Heart right ventricle (tissue), 16 donors: ENCODE data around the gene SPACA9. TPM values are rescaled to one million over a fixed set of nuclear protein-coding genes. Genes with fewer than 3 reads are reported as not detected.

Experiments
- ATAC-seq, 8 donors: fragments of 200-7000 bp; cut with Tn5 transposase; one replicate each; pipeline ENCODE4 v1.9.1; 2020; ENCODE audit warnings: mild to moderate bottlenecking in 8 of 8, moderate library complexity in 8 of 8, moderate number of reproducible peaks in 1 of 8
- DNase-seq, 2 donors: peaks; one replicate each; pipeline ENCODE4 v3.0.0-alpha.2; 2020
- H3K27ac ChIP-seq, 10 donors: fragments of 200-600 bp; sonication (generic) in 2 of 10; one replicate each; pipeline versions ENCODE4 v1.5.0 to v1.8.0; 2020 to 2022; ENCODE audit warnings: mild to moderate bottlenecking in 3 of 10
- H3K27me3 ChIP-seq, 7 donors: fragments of 200-600 bp; one replicate each; pipeline ENCODE4 v1.8.0; 2021 to 2022; ENCODE audit warnings: mild to moderate bottlenecking in 2 of 7
- H3K36me3 ChIP-seq, 9 donors: fragments of 200-600 bp; sonication (generic) in 1 of 9; one replicate each; pipeline versions ENCODE4 v1.5.0 to v1.8.0; 2020 to 2022; ENCODE audit warnings: mild to moderate bottlenecking in 2 of 9
- H3K4me1 ChIP-seq, 9 donors: fragments of 200-600 bp; sonication (generic) in 1 of 9; one replicate each; pipeline versions ENCODE4 v1.5.0 to v1.8.0; 2020 to 2022; ENCODE audit warnings: mild to moderate bottlenecking in 4 of 9
- H3K4me3 ChIP-seq, 10 donors: fragments of 200-600 bp; sonication (generic) in 2 of 10; one replicate each; pipeline versions ENCODE4 v1.5.0 to v1.8.0; 2020 to 2022; ENCODE audit warnings: mild to moderate bottlenecking in 7 of 10, moderate library complexity in 2 of 10
- H3K9me3 ChIP-seq, 11 donors: fragments of 200-600 bp in 10 of 11; sonication (generic) in 2 of 11; one replicate each; pipeline versions ENCODE4 v1.5.0 to v1.8.0; 2013 to 2022; ENCODE audit warnings: mild to moderate bottlenecking in 2 of 11, control low read depth in 1 of 11, moderate library complexity in 1 of 11
- CTCF ChIP-seq, 9 donors: fragments of 200-600 bp; sonication (generic) in 2 of 9; IDR thresholded peaks; one replicate each; pipeline versions ENCODE4 v1.5.0 to v1.8.0; 2021 to 2022; ENCODE audit warnings: antibody characterized with exemption in 9 of 9, mild to moderate bottlenecking in 5 of 9, moderate library complexity in 1 of 9
- WGBS, 2 donors: extraction: QIAGEN DNeasy Blood & Tissue Kit; methylation state at CpG; one replicate each; pipeline ENCODE4 v1.1.7; 2013; ENCODE audit warnings: inconsistent platforms in 1 of 2; 5-methylcytosine and 5-hydroxymethylcytosine counted together
- intact Hi-C, 10 donors: fragments of 100-400 bp; cut with DNase I; formaldehyde crosslinking; loops; one replicate each; pipeline versions ENCODE4 v1.11.1 to v1.14.2; 2022
- polyA plus RNA-seq, 2 donors: library from polyadenylated mRNA; stranded (reverse); fragments of 200-250 nt; gene quantifications; one replicate each; pipeline ENCODE4 v1.2.3, GENCODE V29; 2013
- total RNA-seq, 10 donors: library from RNA; stranded (reverse); fragmentation: NEBNext Ultra II Directional in 3 of 10; extraction: Animal tissue kit (Norgen Biotek cat#: 25700) in 3 of 10; gene quantifications; one replicate each; pipeline versions ENCODE4 v1.2.1 to v1.2.4, GENCODE V29; 2021 to 2023
- donor health status: Arrhythmogenic right ventricular cardiomyopathy.
- donor health status: ischemic (EF 13 %, LVEDD 7.1; RV severe dilation, severe dysfunction).
- donor health status: healthy with polysubstance abuse.
- donor health status: DM: no; HTN: yes; CAD: no.
- donor health status: DM: no; HTN: no; CAD: no.
- donor health status: ischemic (EF 25% LVEDD 6.9; RV normal size, moderate dysfunction).
- donor health status: ischemic (EF 25% LVEDD 5.7; RV mildly dilated, moderate dysfunction).
- donor health status: healthy.
- donor health status: DM: yes; HTN: yes; CAD: no.
- donor health status: Ischemic cardiomyopathy.
- donor health status: ischemic (EF 35%, LVEDD 5.7; RV mildly dilated, moderate dysfunction).
- donor health status: nonischemic (EF 11% LVEDD 7.7; RV severe dilation, severe dysfunction).
- donor health status: DM: yes; HTN: yes; CAD: no.
- donor health status: PGD.
- donor health status: ischemic (EF 29% LVEDD 5.4; RV normal size, mild dysfunction).
- donor health status: nonischemic (EF 23%, LVEDD 6.1; RV moderate dilation, normal function).

Gene SPACA9
- total and polyA plus RNA-seq, 12 donors, result 1.7 to 10.1 (median 5.5) TPM

GRCh38 chr9:132854832-132855231 is 23.9 kb upstream of the SPACA9 start:
- Histone ChIP-seq H3K9me3 (no peaks in the 10 kb centered on the region), H3K36me3 (no peaks in the 10 kb centered on the region), H3K4me3 (no peak overlapping the region), H3K4me1 (peaks cover 0 to 13% (median 10%) of the 10 kb centered on the region in 9 donors), H3K27me3 (peaks cover 0 to 8% (median 0%) of the 10 kb centered on the region in 7 donors), H3K27ac (no peak overlapping the region)
- WGBS, 2 donors, result 78% methylated on average over 10 of the region's 10 CpGs
- ATAC-seq (no peak), DNase-seq (no peak)
- TF ChIP-seq CTCF (IDR thresholded peaks at IDR 0.05), result no peak
- intact Hi-C loops, result no loop called here

GRCh38 chr9:132855904-132856303 is 22.8 kb upstream of the SPACA9 start:
- Histone ChIP-seq H3K27me3 (peaks cover 0 to 8% (median 0%) of the 10 kb centered on the region in 7 donors), H3K27ac (no peak overlapping the region), H3K4me1 (peaks cover 0 to 13% (median 10%) of the 10 kb centered on the region in 9 donors), H3K36me3 (no peaks in the 10 kb centered on the region), H3K9me3 (no peaks in the 10 kb centered on the region), H3K4me3 (no peak overlapping the region)
- ATAC-seq, result no peak
- DNase-seq, result no peak
- TF ChIP-seq CTCF (IDR thresholded peaks at IDR 0.05), result no peak
- 87 to 89% methylated on average over 5 of the region's 5 CpGs for WGBS, 2 donors
- intact Hi-C loops, result no loop called here

DNA sequence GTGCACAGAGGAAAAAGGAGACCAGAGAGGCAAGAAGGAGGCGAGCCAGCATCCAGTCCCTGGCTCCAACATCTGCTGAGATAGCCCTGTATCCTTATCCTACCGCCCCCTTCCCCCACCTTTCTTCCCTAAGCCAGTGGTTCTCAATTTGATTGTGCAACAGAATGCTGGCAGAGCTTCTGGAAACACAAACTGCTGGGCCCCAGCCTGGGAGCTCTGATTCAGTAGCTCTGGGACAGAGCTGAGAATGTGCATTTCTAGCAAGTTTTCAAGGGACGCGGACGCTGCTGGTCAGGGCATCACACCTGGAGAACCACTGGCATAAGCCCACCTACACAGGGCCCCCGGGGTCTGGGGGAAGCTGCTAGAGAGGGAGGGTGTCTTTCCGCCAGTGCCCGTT is 21.7 kb upstream of the SPACA9 start:
- no peaks in the 10 kb centered on the region for H3K9me3 ChIP-seq
- WGBS, 2 donors, result 56% methylated on average over 8 of the region's 8 CpGs
- intact Hi-C loops, result no loop called here
- peak overlapping the region in 1 of 10 donors; percentile 45 for H3K27ac ChIP-seq
- peak; percentile 34 to 47 for DNase-seq
- TF ChIP-seq CTCF (IDR thresholded peaks at IDR 0.05), result no peak
- H3K4me1 ChIP-seq, result peaks cover 0 to 13% (median 10%) of the 10 kb centered on the region in 9 donors
- no peak overlapping the region for H3K4me3 ChIP-seq
- H3K27me3 ChIP-seq, result peaks cover 0 to 8% (median 0%) of the 10 kb centered on the region in 7 donors
- no peaks in the 10 kb centered on the region for H3K36me3 ChIP-seq
- peak; percentile 75 to 90 (median 80) for ATAC-seq

DNA sequence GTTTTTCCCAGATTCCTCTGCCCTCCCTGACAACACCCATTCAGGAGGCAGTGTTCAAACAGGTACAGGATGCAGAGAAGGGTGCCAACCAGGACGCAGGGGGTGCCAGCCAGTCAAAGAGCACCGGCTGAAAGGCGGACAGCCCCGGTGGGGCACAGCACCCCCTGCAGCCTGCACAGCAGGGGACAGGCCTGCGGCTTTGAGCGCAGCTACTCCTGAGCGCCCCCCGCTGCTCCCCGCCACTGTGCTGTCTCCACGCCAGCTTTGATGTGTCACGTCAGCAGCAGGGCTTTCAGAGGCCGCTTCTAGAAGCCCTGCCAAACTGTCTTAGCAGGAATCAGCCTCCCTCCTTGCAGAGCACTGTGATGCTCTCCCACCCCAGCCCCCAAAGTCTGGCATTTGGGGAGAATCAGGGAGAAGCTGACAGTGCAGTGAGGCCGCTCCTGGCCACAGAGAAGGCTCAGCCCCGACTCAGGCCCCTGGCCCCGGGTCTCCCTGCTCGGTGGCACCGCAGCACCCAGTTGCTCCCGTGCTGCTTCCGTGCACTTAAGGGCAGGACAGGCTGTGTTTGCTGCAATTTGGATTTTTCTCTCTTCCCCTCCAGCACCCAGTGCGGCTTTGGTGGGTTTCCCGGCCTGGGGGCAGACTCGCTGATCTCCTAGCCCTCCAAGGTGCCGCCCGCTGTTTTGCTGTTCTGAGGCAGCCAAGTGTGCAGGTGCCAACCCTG is 20.9 kb upstream of the SPACA9 start:
- no peaks in the 10 kb centered on the region for H3K9me3 ChIP-seq
- ATAC-seq (peak; percentile 23 to 78 (median 57)), DNase-seq (no peak)
- H3K4me3 ChIP-seq, result no peak overlapping the region
- no peak overlapping the region for H3K27ac ChIP-seq
- peaks cover 0 to 8% (median 0%) of the 10 kb centered on the region in 7 donors for H3K27me3 ChIP-seq
- peak in 2 of 9 donors; percentile 10 to 29 for TF ChIP-seq CTCF (IDR thresholded peaks at IDR 0.05)
- H3K4me1 ChIP-seq, result peaks cover 0 to 13% (median 10%) of the 10 kb centered on the region in 9 donors
- 54 to 56% methylated on average over 24 of the region's 24 CpGs for WGBS, 2 donors
- H3K36me3 ChIP-seq, result no peaks in the 10 kb centered on the region
- intact Hi-C loops, result no loop called here
